ENCODE results near the gene OSBP2.

OSBP2 gene

DNA sequence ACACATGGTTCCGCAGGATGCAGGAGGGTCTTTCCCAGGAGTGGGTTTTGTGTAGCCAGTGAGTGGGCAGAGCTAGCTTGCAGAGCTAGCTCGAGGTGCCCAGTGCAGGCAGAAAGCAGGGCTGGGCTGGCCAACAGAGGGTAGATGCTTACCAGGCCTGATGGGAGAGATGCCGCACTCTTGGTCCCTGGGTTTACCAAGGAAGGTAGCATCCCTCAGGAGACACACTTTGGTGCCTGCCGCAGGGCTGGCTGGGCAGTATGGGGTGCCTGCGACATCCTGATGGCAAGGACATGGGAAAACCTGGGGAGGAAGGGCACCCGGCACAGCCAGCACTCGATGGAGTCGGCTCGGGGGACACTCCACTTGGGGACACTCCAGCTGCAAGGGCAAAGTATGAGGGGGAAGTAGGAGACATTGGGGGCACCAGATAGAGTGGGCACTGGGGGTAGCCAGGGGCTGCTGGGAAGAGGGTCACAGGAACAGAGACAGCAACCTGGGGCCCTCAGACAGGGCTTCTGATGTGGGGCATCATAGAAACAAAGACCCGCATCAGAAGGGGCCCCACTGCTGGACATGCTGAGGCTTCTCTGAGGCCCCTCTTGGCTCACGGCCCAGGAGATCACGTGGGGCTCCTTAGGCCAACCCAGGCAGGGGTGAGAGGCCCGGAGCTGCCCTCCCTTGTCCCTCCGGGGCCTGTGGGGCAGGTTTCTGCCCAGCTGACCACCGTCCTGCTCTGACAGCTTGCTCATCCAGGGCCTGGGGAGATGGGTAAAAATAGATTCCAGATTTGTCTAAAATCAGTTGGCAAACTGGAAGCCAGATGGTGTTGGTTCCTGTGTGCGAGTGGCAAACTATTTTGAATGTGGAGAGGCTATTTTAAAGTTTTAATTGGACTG, 184.1 kb downstream of the OSBP2 start:
- no peak overlapping the region for H3K4me3 ChIP-seq (ENCODE audit: low read length)
- TF ChIP-seq, protein P1, sequence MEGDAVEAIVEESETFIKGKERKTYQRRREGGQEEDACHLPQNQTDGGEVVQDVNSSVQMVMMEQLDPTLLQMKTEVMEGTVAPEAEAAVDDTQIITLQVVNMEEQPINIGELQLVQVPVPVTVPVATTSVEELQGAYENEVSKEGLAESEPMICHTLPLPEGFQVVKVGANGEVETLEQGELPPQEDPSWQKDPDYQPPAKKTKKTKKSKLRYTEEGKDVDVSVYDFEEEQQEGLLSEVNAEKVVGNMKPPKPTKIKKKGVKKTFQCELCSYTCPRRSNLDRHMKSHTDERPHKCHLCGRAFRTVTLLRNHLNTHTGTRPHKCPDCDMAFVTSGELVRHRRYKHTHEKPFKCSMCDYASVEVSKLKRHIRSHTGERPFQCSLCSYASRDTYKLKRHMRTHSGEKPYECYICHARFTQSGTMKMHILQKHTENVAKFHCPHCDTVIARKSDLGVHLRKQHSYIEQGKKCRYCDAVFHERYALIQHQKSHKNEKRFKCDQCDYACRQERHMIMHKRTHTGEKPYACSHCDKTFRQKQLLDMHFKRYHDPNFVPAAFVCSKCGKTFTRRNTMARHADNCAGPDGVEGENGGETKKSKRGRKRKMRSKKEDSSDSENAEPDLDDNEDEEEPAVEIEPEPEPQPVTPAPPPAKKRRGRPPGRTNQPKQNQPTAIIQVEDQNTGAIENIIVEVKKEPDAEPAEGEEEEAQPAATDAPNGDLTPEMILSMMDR (IDR thresholded peaks at IDR 0.05; ENCODE audit: low read depth, low read length): no peak
- no peak for TF ChIP-seq EZH2phosphoT487 (IDR thresholded peaks at IDR 0.05; ENCODE audit: low read depth)
- H3K9me3 ChIP-seq (ENCODE audit: insufficient read depth, low read length): no peaks in the 10 kb centered on the region
- H3K27ac ChIP-seq (ENCODE audit: low read length): no peak overlapping the region
- H3K4me1 ChIP-seq (ENCODE audit: low read length): no peaks in the 10 kb centered on the region
- H3K36me3 ChIP-seq (replicated peaks; ENCODE audit: low read depth, low read length): no peaks in the 10 kb centered on the region
- H3K79me2 ChIP-seq (ENCODE audit: low read length): no peaks in the 10 kb centered on the region
- no peaks in the 10 kb centered on the region for H4K20me1 ChIP-seq (ENCODE audit: insufficient read depth, low read length)
- H3K27me3 ChIP-seq (ENCODE audit: low read depth, low read length): no peaks in the 10 kb centered on the region
- no peak overlapping the region for H3K4me2 ChIP-seq (ENCODE audit: low read length)
- no peak overlapping the region for H2AFZ ChIP-seq (ENCODE audit: low read depth, low read length)
- no peak overlapping the region for H3K9ac ChIP-seq (ENCODE audit: low read length)

DNA sequence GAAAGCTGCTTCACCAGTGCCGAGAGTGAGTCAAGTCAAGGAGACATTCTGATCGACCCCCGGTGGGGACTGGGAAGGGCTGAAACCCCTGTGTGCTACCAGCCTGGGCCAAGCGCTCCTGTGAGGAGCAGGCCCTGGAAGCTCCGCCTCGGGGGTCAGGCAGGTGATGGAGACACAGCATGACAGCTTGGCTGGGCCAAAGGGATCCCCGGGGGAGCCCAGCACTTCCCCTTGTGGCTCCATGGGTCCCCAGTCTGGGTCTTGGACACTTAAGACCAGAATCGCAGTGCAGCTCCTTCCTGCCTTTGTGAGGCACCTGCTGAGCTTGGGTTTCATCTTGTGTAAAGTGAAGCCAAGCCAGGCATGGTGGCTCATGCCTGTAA, 184.7 kb downstream of the OSBP2 start:
- Histone ChIP-seq H3K27ac (ENCODE audit: low read length) (no peak overlapping the region), H4K20me1 (ENCODE audit: insufficient read depth, low read length) (no peaks in the 10 kb centered on the region), H3K9me3 (ENCODE audit: insufficient read depth, low read length) (no peaks in the 10 kb centered on the region), H3K27me3 (ENCODE audit: low read depth, low read length) (no peaks in the 10 kb centered on the region), H3K4me1 (ENCODE audit: low read length) (no peaks in the 10 kb centered on the region), H2AFZ (ENCODE audit: low read depth, low read length) (no peak overlapping the region), H3K79me2 (ENCODE audit: low read length) (no peaks in the 10 kb centered on the region), H3K36me3 (replicated peaks; ENCODE audit: low read depth, low read length) (no peaks in the 10 kb centered on the region), H3K4me2 (ENCODE audit: low read length) (no peak overlapping the region), H3K9ac (ENCODE audit: low read length) (no peak overlapping the region), H3K4me3 (ENCODE audit: low read length) (no peak overlapping the region)
- TF ChIP-seq, protein P1 (IDR thresholded peaks at IDR 0.05; ENCODE audit: low read depth, low read length): no peak
- TF ChIP-seq EZH2phosphoT487 (IDR thresholded peaks at IDR 0.05; ENCODE audit: low read depth): no peak

DNA sequence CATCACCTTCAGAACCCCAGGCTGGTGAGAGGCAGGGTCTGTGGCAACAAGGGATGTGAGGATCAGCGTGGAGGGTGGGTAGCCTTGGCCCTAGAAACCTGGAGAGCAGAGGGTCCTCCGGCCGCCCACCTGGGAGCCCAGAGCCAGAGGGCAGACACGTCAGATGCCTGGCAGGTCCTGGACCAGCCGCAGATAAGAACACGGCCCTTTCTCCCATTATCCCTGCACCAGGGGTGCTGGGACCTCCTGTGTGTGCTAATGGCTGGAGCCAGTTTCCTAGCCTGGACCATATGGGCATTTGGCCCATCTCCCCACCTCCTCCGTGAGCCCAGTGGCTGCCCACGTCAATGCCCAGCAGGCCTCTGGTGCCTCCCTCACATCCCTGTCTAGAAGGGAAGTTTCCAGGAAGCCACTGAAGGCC, 185.5 kb downstream of the OSBP2 start:
- no peak overlapping the region for H3K4me2 ChIP-seq (ENCODE audit: low read length)
- H3K79me2 ChIP-seq (ENCODE audit: low read length): no peaks in the 10 kb centered on the region
- TF ChIP-seq, protein P1 (IDR thresholded peaks at IDR 0.05; ENCODE audit: low read depth, low read length): no peak
- TF ChIP-seq EZH2phosphoT487 (IDR thresholded peaks at IDR 0.05; ENCODE audit: low read depth): no peak
- H2AFZ ChIP-seq (ENCODE audit: low read depth, low read length): no peak overlapping the region
- H3K36me3 ChIP-seq (replicated peaks; ENCODE audit: low read depth, low read length): no peaks in the 10 kb centered on the region
- H3K9me3 ChIP-seq (ENCODE audit: insufficient read depth, low read length): no peaks in the 10 kb centered on the region
- H3K4me3 ChIP-seq (ENCODE audit: low read length): no peak overlapping the region
- H4K20me1 ChIP-seq (ENCODE audit: insufficient read depth, low read length): no peaks in the 10 kb centered on the region
- no peak overlapping the region for H3K27ac ChIP-seq (ENCODE audit: low read length)
- no peaks in the 10 kb centered on the region for H3K4me1 ChIP-seq (ENCODE audit: low read length)
- no peak overlapping the region for H3K9ac ChIP-seq (ENCODE audit: low read length)
- no peaks in the 10 kb centered on the region for H3K27me3 ChIP-seq (ENCODE audit: low read depth, low read length)

DNA sequence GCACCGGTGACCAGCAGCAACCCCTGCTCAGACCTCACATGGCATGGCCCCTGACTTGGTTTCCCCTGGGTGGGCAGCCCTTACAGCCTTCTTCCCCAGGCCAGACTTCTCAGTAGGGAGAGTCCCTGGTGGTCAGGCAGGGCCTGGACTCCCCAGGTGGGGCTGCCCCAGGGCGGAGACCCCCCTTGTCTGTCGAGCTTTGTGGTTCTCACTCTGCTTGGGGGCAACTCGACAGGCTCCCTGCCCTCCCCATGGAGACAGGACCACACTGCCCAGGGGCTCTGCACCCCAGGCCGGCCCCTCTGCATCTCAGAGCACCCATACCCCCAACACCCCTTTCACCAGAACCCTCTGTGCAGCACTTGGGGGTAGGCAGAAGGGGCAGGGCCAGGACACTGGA, 186.2 kb downstream of the OSBP2 start:
- H3K27ac ChIP-seq (ENCODE audit: low read length): no peak overlapping the region
- TF ChIP-seq EZH2phosphoT487 (IDR thresholded peaks at IDR 0.05; ENCODE audit: low read depth): no peak
- TF ChIP-seq, protein P1 (IDR thresholded peaks at IDR 0.05; ENCODE audit: low read depth, low read length): no peak
- no peak overlapping the region for H3K9ac ChIP-seq (ENCODE audit: low read length)
- no peak overlapping the region for H2AFZ ChIP-seq (ENCODE audit: low read depth, low read length)
- H3K4me3 ChIP-seq (ENCODE audit: low read length): no peak overlapping the region
- no peaks in the 10 kb centered on the region for H3K79me2 ChIP-seq (ENCODE audit: low read length)
- H3K4me2 ChIP-seq (ENCODE audit: low read length): no peak overlapping the region
- no peaks in the 10 kb centered on the region for H3K27me3 ChIP-seq (ENCODE audit: low read depth, low read length)
- no peaks in the 10 kb centered on the region for H3K4me1 ChIP-seq (ENCODE audit: low read length)
- no peaks in the 10 kb centered on the region for H4K20me1 ChIP-seq (ENCODE audit: insufficient read depth, low read length)
- H3K36me3 ChIP-seq (replicated peaks; ENCODE audit: low read depth, low read length): no peaks in the 10 kb centered on the region
- H3K9me3 ChIP-seq (ENCODE audit: insufficient read depth, low read length): no peaks in the 10 kb centered on the region

Data from OCI-LY3 (cell line).